CD4-positive, CD25-positive, alpha-beta regulatory T cell (primary cell): ENCODE data around the gene JAG1. TPM values are rescaled to one million over a fixed set of nuclear protein-coding genes. Genes with fewer than 3 reads are reported as not detected.

ENCODE experiments used
- ATAC-seq, 2 donors: fragments of 150-1000 bp; cut with Tn5 transposase; one replicate each; pipeline ENCODE4 v1.10.0; 2021; ENCODE audit warnings: low read depth in 2 of 2, moderate number of reproducible peaks in 2 of 2, moderate library complexity in 1 of 2
- DNase-seq, 3 donors: peaks; one replicate each; pipeline versions ENCODE4 v3.0.0 to v3.0.0-alpha.2; 2012 to 2022; ENCODE audit warnings: mixed read lengths in 1 of 3
- H3K27ac ChIP-seq: one replicate; pipeline ENCODE4 v1.7.0; 2013; ENCODE audit warnings: mild to moderate bottlenecking, low read length; ENCODE audit not compliant: insufficient read depth, poor library complexity, severe bottlenecking
- H3K27me3 ChIP-seq: one replicate; pipeline ENCODE4 v1.7.0; 2013; ENCODE audit warnings: low read length; ENCODE audit not compliant: control insufficient read depth, insufficient read depth
- H3K36me3 ChIP-seq: one replicate; pipeline ENCODE4 v1.7.0; 2013; ENCODE audit warnings: mild to moderate bottlenecking, low read length, moderate library complexity; ENCODE audit not compliant: control insufficient read depth, insufficient read depth
- H3K4me1 ChIP-seq: 2 replicates; pipeline ENCODE4 v1.7.0; 2013; ENCODE audit warnings: mild to moderate bottlenecking, low read length; ENCODE audit not compliant: insufficient read depth, control insufficient read depth, poor library complexity, severe bottlenecking
- H3K4me3 ChIP-seq: one replicate; pipeline ENCODE4 v1.7.0; 2013; ENCODE audit warnings: low read depth, mild to moderate bottlenecking, low read length, moderate library complexity
- H3K9me3 ChIP-seq, 2 experiments: 1 replicate in 1 of 2; 2 replicates in 1 of 2; pipeline ENCODE4 v1.7.0; 2013; ENCODE audit warnings: low read length in 2 of 2, mild to moderate bottlenecking in 1 of 2, moderate library complexity in 1 of 2; ENCODE audit not compliant: control insufficient read depth in 2 of 2
- H3K27ac Mint-ChIP-seq, 3 donors: one replicate each; pipeline ENCODE4 v1.8.0; 2020 to 2022; ENCODE audit warnings: mild to moderate bottlenecking in 3 of 3, mixed read lengths in 3 of 3, moderate library complexity in 2 of 3
- H3K27me3 Mint-ChIP-seq: one replicate; pipeline ENCODE4 v1.8.0; 2022; ENCODE audit warnings: mild to moderate bottlenecking, mixed read lengths
- H3K36me3 Mint-ChIP-seq: one replicate; pipeline ENCODE4 v1.8.0; 2020; ENCODE audit warnings: mixed read lengths
- H3K4me1 Mint-ChIP-seq, 4 donors: one replicate each; pipeline ENCODE4 v1.8.0; 2020 to 2022; ENCODE audit warnings: mixed read lengths in 4 of 4, mild to moderate bottlenecking in 1 of 4
- H3K4me3 Mint-ChIP-seq, 4 donors: one replicate each; pipeline ENCODE4 v1.8.0; 2020 to 2022; ENCODE audit warnings: mild to moderate bottlenecking in 4 of 4, mixed read lengths in 4 of 4, moderate library complexity in 3 of 4
- H3K9me3 Mint-ChIP-seq, 7 donors: one replicate each; pipeline ENCODE4 v1.8.0; 2020 to 2022; ENCODE audit warnings: mixed read lengths in 7 of 7, mild to moderate bottlenecking in 3 of 7, moderate library complexity in 2 of 7
- polyA plus RNA-seq, 4 donors: library from polyadenylated mRNA; unstranded; fragments of 300-500 nt; fragmentation: Illumina TruSeq; gene quantifications; one replicate each; pipeline ENCODE4 v1.2.3, GENCODE V29; 2021
- total RNA-seq: library from RNA; stranded (reverse); gene quantifications from one replicate; pipeline ENCODE4 v1.2.3, GENCODE V29; 2022

JAG1 gene
- total and polyA plus RNA-seq, 5 donors from 2014 or later, result 0.03 to 0.30 (median 0.05) TPM; not detected in 1

- DNase-seq (no peak), ATAC-seq (no peak)
- peaks cover 9% of the 10 kb centered on the region for H3K36me3 ChIP-seq
- Mint-ChIP-seq H3K27ac (no peak overlapping the region), H3K4me1 (peaks cover 0 to 2% (median 0%) of the 10 kb centered on the region in 4 donors), H3K9me3 (no peaks in the 10 kb centered on the region), H3K36me3 (peaks cover 36% of the 10 kb centered on the region), H3K4me3 (no peak overlapping the region), H3K27me3 (no peaks in the 10 kb centered on the region)
- H3K27me3 ChIP-seq, result no peaks in the 10 kb centered on the region
- H3K27ac ChIP-seq, result no peak overlapping the region
- H3K4me1 ChIP-seq, result no peaks in the 10 kb centered on the region
- no peak overlapping the region for H3K4me3 ChIP-seq
- no peaks in the 10 kb centered on the region for H3K9me3 ChIP-seq
Measured at GRCh38 chr20:10605547-10606195, 68.1 kb downstream of the JAG1 start.

GRCh38 chr20:10604865-10605440, 68.8 kb downstream of the JAG1 start:
- H3K4me3 Mint-ChIP-seq, result no peak overlapping the region
- no peaks in the 10 kb centered on the region for H3K9me3 Mint-ChIP-seq
- peaks cover 41% of the 10 kb centered on the region for H3K36me3 Mint-ChIP-seq
- no peaks in the 10 kb centered on the region for H3K27me3 ChIP-seq
- DNase-seq (no peak), ATAC-seq (no peak)
- no peaks in the 10 kb centered on the region for H3K9me3 ChIP-seq
- no peak overlapping the region for H3K4me3 ChIP-seq
- H3K4me1 ChIP-seq, result no peaks in the 10 kb centered on the region
- H3K27ac Mint-ChIP-seq, result no peak overlapping the region
- peaks cover 14% of the 10 kb centered on the region for H3K36me3 ChIP-seq
- no peak overlapping the region for H3K27ac ChIP-seq
- no peaks in the 10 kb centered on the region for H3K27me3 Mint-ChIP-seq
- peaks cover 0 to 2% (median 0%) of the 10 kb centered on the region in 4 donors for H3K4me1 Mint-ChIP-seq

- no peak overlapping the region for H3K4me3 ChIP-seq
- Mint-ChIP-seq H3K4me1 (peaks cover 0 to 2% (median 0%) of the 10 kb centered on the region in 4 donors), H3K27ac (no peak overlapping the region), H3K27me3 (no peaks in the 10 kb centered on the region), H3K4me3 (no peak overlapping the region), H3K36me3 (peaks cover 41% of the 10 kb centered on the region), H3K9me3 (no peaks in the 10 kb centered on the region)
- H3K9me3 ChIP-seq, result no peaks in the 10 kb centered on the region
- peaks cover 14% of the 10 kb centered on the region for H3K36me3 ChIP-seq
- H3K27me3 ChIP-seq, result no peaks in the 10 kb centered on the region
- H3K27ac ChIP-seq, result no peak overlapping the region
- no peak for DNase-seq
- H3K4me1 ChIP-seq, result no peaks in the 10 kb centered on the region
- no peak for ATAC-seq
Measured at GRCh38 chr20:10603971-10604864, 69.6 kb downstream of the JAG1 start.

- Histone ChIP-seq H3K27ac (no peak overlapping the region), H3K9me3 (no peaks in the 10 kb centered on the region), H3K4me3 (no peak overlapping the region), H3K4me1 (no peaks in the 10 kb centered on the region), H3K27me3 (no peaks in the 10 kb centered on the region), H3K36me3 (peaks cover 14% of the 10 kb centered on the region)
- DNase-seq (no peak), ATAC-seq (no peak)
- Mint-ChIP-seq H3K36me3 (peaks cover 40% of the 10 kb centered on the region), H3K9me3 (no peaks in the 10 kb centered on the region), H3K27me3 (no peaks in the 10 kb centered on the region), H3K4me3 (no peak overlapping the region), H3K4me1 (peaks cover 0 to 3% (median 0%) of the 10 kb centered on the region in 4 donors), H3K27ac (no peak overlapping the region)
Measured at GRCh38 chr20:10603378-10603777, 70.4 kb downstream of the JAG1 start.

- H3K9me3 Mint-ChIP-seq, result no peaks in the 10 kb centered on the region
- H3K4me3 Mint-ChIP-seq, result no peak overlapping the region
- peaks cover 0 to 3% (median 0%) of the 10 kb centered on the region in 4 donors for H3K4me1 Mint-ChIP-seq
- Histone ChIP-seq H3K27me3 (no peaks in the 10 kb centered on the region), H3K27ac (no peak overlapping the region), H3K36me3 (peaks cover 14% of the 10 kb centered on the region), H3K4me1 (no peaks in the 10 kb centered on the region), H3K9me3 (no peaks in the 10 kb centered on the region), H3K4me3 (no peak overlapping the region)
- H3K27me3 Mint-ChIP-seq, result no peaks in the 10 kb centered on the region
- DNase-seq, result no peak
- H3K36me3 Mint-ChIP-seq, result peaks cover 35% of the 10 kb centered on the region
- ATAC-seq, result no peak
- H3K27ac Mint-ChIP-seq, result no peak overlapping the region
Measured at GRCh38 chr20:10602221-10602871, 71.5 kb downstream of the JAG1 start.

- no peak for DNase-seq
- no peaks in the 10 kb centered on the region for H3K27me3 ChIP-seq
- ATAC-seq, result no peak
- H3K9me3 ChIP-seq, result no peaks in the 10 kb centered on the region
- Mint-ChIP-seq H3K9me3 (no peaks in the 10 kb centered on the region), H3K4me1 (peaks cover 0 to 3% (median 0%) of the 10 kb centered on the region in 4 donors), H3K27me3 (no peaks in the 10 kb centered on the region), H3K4me3 (no peak overlapping the region), H3K27ac (no peak overlapping the region), H3K36me3 (peaks cover 29% of the 10 kb centered on the region)
- no peaks in the 10 kb centered on the region for H3K4me1 ChIP-seq
- H3K4me3 ChIP-seq, result no peak overlapping the region
- no peak overlapping the region for H3K27ac ChIP-seq
- peaks cover 5% of the 10 kb centered on the region for H3K36me3 ChIP-seq
Measured at GRCh38 chr20:10597637-10598036, 76.2 kb downstream of the JAG1 start.

- Mint-ChIP-seq H3K9me3 (no peaks in the 10 kb centered on the region), H3K4me3 (no peak overlapping the region), H3K27ac (no peak overlapping the region), H3K4me1 (peaks cover 0 to 3% (median 0%) of the 10 kb centered on the region in 4 donors), H3K27me3 (no peaks in the 10 kb centered on the region), H3K36me3 (peaks cover 23% of the 10 kb centered on the region)
- H3K27me3 ChIP-seq, result no peaks in the 10 kb centered on the region
- no peaks in the 10 kb centered on the region for H3K9me3 ChIP-seq
- no peak overlapping the region for H3K4me3 ChIP-seq
- no peaks in the 10 kb centered on the region for H3K4me1 ChIP-seq
- ATAC-seq (no peak), DNase-seq (no peak)
- no peak overlapping the region for H3K27ac ChIP-seq
- peaks cover 5% of the 10 kb centered on the region for H3K36me3 ChIP-seq
Measured at GRCh38 chr20:10596710-10597121, 77.1 kb downstream of the JAG1 start.
